GM21786 (cell line): ENCODE data around the gene CCSER2.
A peak's percentile ranks its signal among the peaks of the same experiment; 100 is the strongest.
"Not testable (repeated sequence)": the region's sequence is repeated elsewhere in the genome, so short reads cannot be mapped to it uniquely, and the experiment has no call there.

Experiments
- ATAC-seq: cut with Tn5 transposase; IDR thresholded peaks from one replicate; pipeline ENCODE4 v1.9.1; 2021; ENCODE audit not compliant: unreplicated experiment

Gene CCSER2, protein sequence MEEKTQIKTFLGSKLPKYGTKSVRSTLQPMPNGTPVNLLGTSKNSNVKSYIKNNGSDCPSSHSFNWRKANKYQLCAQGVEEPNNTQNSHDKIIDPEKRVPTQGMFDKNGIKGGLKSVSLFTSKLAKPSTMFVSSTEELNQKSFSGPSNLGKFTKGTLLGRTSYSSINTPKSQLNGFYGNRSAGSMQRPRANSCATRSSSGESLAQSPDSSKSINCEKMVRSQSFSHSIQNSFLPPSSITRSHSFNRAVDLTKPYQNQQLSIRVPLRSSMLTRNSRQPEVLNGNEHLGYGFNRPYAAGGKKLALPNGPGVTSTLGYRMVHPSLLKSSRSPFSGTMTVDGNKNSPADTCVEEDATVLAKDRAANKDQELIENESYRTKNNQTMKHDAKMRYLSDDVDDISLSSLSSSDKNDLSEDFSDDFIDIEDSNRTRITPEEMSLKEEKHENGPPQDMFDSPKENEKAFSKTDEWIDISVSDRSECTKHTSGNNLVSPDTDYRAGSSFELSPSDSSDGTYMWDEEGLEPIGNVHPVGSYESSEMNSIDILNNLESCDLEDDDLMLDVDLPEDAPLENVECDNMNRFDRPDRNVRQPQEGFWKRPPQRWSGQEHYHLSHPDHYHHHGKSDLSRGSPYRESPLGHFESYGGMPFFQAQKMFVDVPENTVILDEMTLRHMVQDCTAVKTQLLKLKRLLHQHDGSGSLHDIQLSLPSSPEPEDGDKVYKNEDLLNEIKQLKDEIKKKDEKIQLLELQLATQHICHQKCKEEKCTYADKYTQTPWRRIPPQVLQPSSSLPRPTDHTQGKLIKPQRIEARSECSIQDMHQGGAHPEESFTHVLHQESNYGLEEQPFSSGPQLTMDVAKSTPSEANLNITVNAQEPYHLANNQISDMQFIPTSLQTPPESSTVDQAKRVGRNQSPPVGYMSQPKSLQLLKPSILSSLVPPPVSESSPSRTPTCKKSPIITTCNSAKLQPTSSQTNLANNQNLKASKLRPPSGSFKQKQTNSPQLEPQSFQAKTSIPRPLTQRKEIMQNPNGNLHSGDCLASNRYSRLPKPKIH

DNA sequence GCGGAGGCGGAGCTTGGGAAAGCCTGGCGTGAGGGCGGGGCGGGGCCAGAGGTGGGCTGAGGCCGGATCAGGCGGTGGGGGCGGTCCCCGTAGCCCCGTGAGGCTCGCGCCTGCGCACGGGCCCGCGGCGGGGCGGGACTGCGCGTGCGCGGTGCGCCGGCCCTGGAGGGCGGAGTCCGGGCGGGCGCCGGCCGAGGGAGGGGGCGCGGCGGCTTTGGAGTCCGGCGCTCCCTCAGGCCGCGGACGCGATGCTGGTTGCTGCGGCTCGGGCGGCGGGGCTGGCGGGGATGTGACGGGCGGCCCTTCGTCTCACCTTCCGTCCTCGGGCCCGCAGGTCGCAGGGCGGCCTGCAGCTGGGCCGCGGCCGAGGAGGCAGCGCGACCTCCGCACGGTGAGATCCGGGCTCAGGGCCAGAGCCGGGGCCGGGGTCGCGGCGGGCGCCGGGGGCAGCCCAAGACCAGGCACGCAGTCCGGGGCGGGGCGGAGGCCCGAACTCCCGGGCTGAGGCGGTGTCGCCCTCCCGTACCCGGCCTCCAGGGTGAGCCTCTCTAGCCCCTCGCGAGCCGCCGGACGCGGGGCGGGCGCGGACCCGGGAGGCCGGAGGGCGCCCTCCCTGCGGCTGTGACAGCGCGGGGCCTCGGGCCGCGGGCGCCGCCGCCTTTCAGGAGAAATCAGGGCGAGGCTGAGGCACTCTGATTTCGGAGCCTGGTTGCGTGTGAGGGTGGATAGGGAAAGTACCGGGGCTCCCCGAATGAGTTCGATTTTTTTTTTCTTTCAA is at the start of gene CCSER2:
CCSER2 (plus strand) TSS at position 172 of the 778 bp plus-strand sequence. CDS start 42,464 bp downstream, outside the sequence.
- ATAC-seq, result peak; percentile 50

DNA sequence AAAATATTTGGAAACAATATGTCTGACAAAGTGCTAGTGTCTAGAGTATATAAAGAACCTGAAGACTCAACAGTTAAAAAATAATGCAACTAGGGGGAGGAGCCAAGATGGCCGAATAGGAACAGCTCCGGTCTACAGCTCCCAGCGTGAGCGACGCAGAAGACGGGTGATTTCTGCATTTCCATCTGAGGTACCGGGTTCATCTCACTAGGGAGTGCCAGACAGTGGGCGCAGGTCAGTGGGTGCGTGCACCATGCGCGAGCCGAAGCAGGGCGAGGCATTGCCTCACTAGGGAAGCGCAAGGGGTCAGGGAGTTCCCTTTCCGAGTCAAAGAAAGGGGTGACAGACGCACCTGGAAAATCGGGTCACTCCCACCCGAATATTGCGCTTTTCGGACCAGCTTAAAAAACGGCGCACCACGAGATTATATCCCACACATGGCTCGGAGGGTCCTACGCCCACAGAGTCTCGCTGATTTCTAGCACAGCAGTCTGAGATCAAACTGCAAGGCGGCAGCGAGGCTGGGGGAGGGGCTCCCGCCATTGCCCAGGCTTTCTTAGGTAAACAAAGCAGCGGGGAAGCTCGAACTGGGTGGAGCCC is 48.4 kb upstream of the CCSER2 start:
- not testable (repeated sequence) for ATAC-seq

DNA sequence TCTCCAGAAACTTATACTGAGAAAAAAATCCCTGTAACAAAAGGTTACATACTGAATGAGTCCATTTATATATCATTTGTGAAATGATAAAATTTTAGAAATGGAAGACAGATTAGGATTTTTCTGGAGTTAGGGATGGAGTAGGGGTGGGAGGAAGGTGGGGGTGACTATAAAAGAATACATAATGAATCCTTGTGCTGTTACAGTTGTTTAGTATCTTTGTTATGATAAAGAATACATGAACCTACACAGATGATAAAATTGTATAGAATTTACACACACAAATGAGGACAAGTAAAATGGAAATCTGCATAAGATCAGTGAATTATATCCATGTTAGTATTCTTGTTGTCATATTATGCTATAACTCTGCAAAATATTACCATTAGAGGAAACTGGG is 41.7 kb upstream of the CCSER2 start:
- no peak for ATAC-seq

DNA sequence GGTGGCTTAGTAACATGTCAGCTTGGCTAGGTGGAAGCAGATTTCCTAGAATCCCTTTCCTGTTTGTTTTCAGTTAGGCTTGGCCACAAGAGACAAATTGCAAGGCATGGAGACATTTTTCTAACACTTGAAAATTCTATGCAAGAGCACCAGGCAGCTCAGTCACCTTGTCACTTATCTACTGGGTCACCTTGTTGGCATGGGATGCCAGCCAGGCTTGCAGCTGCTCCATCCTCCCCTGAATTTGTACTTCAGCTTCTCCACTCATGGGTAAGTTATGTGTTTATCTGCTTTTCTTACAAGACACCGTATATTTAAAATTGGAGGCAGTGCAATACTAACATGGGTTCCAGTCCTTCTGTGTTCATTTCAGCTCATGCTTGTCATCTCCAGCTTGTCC is 40.2 kb upstream of the CCSER2 start:
- no peak for ATAC-seq

DNA sequence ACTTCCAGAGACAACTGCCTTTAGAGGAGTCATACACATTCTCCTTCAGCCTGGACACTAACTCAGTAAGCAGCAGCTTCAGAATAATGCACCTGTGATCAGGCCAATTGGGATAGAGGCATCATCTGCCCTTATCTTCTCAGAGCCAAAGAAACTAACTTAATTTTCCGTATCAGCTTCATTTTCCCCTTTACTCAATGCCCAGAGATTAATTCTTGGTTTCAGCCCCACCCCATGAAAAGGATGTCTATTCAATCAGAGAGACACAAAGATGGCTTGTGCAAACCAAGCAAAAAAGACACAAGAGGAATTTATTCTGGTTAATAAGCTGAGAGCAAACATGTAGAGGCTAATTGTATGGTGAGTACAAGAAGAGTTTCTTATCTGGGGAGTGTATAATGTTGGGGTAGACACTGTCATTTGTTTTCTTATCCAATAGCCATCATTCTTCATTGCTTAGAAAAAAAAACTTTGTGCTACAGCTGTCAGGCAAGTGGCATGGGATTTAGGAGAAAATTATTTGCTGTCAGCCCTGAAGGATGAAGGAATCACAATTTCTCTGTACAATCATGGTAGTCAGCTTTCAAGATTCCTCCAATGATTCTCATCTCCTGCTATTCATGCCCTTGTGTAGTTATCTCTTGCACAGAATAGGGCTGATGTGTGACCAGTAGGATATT is 38.7 kb upstream of the CCSER2 start:
- no peak for ATAC-seq

DNA sequence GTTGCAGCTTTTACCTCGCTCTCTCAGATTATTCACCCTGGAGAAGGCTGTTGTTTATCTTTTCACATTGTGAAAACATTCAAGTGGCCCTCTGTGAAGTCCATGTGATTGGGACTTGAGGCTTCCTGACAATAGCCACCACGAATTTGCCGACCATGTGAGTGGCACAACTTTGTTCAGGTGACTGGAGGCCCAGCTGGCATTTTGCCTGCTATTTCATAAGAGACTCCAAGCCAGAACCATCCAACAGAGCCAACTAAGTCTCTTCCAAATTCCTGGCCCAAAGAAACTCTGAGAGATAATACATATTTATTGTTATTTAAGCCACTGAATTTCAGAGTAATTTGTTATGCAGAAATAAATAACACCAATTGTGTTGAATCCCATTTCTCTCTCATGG is 38.2 kb upstream of the CCSER2 start:
- ATAC-seq, result no peak

DNA sequence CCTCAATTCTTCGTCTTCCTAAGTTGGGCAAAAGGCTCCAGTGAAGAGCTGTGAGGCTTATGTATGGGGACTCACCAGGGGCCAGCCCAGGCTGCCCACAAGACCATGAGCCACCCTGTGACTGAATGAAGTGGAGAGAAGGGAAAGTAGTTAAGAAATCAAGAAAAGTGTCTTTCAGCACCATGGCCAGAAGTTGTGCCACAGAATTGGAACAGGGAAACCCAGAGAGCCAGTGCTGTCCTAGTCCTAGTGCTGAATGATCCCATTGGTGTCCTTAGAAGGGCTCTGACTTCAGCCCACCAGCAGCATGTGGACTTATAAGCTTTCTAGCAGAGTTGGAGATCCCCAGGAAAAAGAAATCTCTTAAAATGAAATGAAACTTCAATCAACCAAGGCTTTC is 37.0 kb upstream of the CCSER2 start:
- no peak for ATAC-seq

DNA sequence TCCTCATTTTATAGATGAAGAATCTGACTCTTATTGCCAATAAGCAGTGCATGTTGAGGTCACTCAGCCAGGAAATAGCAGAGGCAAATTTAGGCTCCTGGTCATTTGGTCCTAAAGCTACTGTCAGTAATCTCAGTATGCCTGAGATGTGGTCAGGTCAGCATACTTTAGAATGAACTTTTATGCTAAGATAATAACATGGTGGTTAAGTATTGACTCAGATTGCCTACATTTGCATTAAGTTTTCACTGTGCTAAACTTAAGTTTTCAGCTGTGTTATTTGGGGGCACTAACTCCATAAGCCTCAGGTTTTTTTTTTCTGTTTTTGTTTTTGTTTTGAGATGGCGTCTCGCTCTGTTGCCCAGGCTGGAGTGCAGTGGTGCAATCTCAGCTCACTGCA is 35.9 kb upstream of the CCSER2 start:
- no peak for ATAC-seq

DNA sequence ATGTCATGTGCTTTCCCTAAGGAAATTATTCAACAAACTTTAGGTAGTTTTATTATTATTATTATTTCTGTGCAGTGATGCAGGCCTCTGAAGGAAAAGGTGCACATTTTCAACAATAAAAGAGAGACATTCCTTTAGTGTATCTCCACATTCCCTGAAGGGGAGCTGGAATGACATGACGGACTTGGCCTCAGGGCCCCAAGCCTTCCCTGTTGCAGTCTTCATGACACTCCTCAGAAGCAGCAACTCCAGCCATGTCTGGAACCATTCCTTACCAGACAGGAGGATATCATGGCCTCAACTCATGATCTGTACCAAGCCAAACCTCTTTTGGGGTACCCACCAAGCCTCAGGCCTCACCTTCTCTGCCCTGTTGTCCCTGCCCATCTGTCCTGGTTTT is 35.2 kb upstream of the CCSER2 start:
- no peak for ATAC-seq

DNA sequence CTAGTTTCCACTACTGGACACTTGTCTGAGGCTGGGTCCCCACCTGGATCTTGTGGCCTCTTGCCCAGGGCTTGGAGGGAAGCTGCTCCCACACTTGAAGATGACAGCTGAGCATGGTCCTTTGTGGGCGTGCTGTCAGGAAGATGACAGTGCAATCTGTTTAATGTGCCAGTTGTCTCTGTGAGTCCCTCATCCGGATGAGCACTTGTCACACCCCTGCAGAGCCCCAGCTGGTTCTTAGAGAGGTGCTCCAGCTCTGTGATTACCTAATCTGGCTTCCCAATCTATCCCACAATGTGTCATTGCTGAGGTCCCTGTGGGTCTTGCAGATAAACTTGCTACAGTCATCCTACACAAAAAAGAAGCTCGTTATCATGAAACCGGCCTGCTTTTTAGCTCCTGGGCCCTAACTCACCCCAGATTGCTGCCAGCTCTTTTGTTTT is 34.8 kb upstream of the CCSER2 start:
- no peak for ATAC-seq

DNA sequence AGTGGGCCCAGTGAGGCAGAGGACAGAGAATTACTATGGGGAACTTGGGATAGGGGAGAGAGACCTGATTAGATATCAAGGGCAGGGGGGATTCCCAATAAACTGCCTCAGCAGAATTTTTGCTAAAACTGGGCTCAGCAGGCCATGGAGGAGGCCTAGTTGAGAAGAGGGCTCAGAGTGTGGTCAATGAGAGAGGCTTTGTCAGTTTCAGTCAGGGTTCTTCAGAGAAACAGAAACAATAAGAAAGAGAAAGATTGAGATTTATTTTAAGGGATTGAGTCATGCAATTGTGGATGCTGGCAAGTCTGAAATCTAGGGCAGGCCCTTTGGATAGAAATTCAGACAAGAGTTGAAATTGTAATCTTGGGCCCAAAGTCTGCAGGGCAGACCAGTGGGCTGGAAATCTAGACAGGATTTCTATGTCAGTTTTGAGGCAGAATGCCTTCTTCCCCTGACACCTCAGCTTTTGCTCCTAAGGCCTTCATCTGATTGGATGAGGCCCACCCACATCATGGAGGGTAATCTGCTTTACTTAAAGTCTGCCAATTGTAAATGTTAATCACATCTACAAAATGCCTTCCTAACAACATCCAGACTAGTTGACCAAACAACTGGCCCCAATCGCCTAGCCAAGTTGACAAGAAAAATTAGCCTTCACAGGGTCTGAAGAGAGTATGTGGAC is 33.5 kb upstream of the CCSER2 start:
- ATAC-seq, result peak; percentile 72

DNA sequence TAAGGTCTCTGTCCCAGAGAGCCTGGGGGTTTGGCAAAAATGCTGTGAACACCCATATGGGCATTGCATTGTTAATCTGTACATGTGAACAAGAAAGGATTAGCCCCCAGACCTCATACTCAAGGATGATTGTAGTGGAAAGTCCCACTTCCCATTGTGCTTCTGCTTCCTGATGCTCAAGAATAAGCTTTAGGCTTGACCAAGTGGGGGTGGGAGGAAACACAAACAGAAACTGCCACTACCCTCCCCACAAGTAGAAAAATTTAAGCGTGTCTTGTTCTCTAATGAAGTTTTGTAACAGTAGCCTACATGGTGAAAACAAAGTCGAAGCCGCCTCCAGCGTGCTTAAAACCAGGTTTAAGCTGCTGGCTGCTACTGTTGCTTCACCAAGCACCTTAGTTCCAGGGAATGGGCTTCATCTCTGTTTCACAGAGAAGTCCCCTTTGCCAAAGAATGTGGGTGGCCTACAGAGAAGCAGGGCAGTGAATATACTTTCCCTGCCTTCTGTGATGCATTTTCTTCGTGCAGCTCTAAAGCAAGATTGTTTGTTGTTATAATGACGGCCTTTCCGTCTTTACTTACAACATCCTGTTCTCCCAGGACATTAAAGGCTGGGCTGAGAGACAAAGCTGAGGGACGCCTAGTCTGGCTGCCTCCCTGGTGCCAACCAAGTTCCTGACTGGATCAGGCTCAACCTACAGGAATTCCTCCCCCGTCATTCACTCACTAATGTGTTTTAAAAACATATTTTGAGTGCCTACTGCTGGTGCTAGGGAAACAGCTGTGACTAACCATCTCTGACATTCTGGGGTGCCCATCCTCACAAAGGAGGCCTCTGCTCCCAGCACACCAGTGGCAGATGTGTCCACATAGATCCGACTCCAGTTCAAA is 32.1 kb upstream of the CCSER2 start:
- no peak for ATAC-seq

DNA sequence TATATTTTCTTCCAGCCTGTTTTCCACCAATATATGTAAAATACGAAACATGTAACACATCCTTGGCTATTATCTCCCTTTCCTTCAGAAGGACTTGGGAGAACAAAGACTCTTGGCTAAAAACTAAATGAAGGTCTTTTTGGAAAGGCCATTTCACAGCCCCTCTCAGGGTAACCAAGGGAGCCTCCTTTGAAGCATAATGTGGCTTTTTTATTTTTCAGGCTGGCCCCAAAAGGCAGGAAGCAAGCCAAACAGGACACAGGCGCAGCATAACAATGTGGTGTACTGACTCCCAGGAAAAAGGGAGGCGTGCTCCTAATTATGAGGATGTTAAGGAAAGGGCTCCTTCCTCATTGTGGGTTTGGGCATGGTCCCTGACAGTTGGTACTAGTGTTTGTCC is 30.3 kb upstream of the CCSER2 start:
- no peak for ATAC-seq

DNA sequence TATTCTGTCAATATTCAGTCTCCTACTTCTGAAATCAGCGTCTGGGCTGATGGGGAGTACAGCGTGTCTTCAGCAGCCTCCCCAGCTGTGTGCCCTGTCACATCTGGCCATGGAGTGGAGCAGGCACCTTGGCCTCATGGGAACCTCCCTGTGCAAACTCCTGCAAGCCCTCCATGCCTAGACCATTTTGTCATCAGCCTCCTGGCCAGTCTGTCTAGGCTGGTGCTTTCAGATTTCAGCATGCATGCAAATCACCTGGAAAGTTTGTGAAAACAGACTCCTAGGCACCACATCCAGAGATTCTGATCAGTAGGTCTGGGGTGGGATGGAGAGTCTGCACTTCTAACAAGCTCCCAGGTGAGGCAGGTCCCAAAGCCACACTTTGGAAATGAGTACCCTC is 26.2 kb upstream of the CCSER2 start:
- ATAC-seq, result no peak

DNA sequence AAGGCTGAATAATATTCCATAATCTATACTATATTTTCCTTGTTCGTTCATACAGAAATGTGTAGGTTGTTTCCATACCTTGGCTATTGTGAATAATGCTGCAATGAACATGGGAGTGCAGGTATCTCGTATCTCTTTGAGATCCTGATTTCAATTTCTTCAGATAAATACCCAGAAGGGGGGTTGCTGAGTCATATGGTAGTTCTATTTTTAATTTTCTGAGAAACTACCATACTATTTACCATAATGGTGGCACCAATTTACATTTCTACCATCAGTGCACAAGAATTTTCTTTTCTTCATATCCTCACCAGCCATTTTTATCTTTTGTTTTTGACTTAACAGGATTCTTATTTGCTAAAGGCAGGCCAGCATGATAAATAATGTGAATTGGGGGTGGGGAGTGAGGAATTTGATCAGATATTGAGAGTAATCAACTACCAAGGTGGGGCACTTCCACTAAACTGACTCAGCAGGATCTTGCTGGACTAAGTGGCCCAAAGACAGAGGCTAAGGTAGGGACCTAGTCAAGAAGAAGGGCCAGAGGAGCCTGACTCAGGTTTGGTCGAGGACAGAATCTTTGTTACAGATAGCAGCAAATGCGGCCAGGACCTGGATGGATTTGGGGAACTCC is 21.5 kb upstream of the CCSER2 start:
- no peak for ATAC-seq

DNA sequence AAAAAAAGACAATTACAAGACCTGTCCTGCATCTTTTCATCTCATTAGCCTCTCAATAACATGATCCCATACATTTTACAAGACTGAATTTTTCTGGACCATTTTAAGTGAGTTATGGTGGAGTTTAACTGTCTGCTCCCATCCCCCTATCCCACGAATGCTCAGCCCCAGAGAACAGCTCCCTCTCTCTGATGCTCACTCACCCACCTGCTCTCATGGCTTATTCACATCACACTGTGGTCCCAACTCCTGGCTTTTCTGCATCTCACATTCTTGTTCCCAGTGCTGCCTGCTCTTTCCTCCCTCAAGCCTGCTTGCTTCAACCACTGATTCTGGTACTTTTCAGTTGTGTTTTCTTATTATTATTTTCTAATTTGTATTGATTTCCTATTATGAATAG is 20.4 kb upstream of the CCSER2 start:
- ATAC-seq, result no peak

DNA sequence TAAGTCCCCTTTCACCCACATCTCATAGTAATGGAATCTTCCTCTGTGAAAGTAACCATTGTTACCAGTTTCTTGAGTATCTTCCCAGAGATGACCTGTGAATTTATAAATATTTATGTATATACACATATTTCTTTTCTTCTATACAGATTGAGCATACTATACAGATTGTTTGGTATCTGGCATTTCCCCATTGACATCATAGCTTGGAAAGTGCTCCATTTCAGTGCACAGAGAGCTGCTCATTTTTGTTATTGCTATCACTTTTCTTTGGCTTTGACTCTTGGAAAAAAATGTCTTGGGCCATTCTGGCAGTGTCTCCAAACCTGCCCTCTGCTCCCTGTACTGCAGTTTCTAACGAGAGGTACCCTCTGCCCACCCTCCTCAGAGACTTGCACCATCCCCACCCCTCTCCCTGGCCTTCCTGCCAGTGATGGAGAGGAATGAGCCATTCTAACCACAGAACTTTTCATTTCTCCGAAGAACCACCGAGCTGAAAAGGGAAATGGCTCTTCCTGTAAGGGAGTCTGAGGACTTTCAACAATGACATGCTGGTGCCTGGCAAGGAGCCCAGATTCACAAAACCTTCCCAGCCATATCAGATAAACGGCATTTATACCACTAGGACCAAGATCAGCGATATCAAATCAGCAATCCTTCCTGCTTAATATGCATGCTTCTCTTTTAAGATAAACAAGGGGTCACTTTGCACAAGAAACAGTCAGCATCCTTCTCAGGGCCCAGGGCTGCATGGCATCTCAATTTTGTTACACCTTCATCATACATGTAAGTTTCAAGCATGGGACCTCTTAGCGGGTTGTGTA is 19.7 kb upstream of the CCSER2 start:
- ATAC-seq, result peak; percentile 70
